Upper lobe of left lung (tissue), 4 donors: ENCODE results near the gene MAN1B1.

Source experiments
- CTCF ChIP-seq, 6 experiments: fragments of 450-650 bp in 4 of 6; fragments of 200-600 bp in 2 of 6; sonication (generic) in 2 of 6; IDR thresholded peaks; one replicate each; pipeline ENCODE4 v1.5.1; 2016 to 2019; ENCODE audit warnings: antibody characterized with exemption in 6 of 6
- EP300 ChIP-seq, 4 donors: sonication (generic); formaldehyde crosslinking; IDR thresholded peaks; one replicate each; pipeline ENCODE4 v1.5.1; 2017; ENCODE audit warnings: antibody characterized with exemption in 4 of 4, control low read depth in 2 of 4
- POLR2A ChIP-seq, 4 donors: fragments of 450-650 bp; IDR thresholded peaks; one replicate each; pipeline ENCODE4 v1.5.1; 2016 to 2017; ENCODE audit warnings: antibody characterized with exemption in 4 of 4, mild to moderate bottlenecking in 2 of 4
- POLR2AphosphoS5 ChIP-seq, 2 donors: sonication (generic); formaldehyde crosslinking; IDR thresholded peaks; one replicate each; pipeline ENCODE4 v1.5.1; 2017; ENCODE audit warnings: antibody characterized with exemption in 2 of 2

- TF ChIP-seq CTCF (IDR thresholded peaks at IDR 0.05): peak; percentile 96 to 99 (median 98)
- TF ChIP-seq EP300 (IDR thresholded peaks at IDR 0.05): no peak
- TF ChIP-seq POLR2A (IDR thresholded peaks at IDR 0.05): no peak
- no peak for TF ChIP-seq POLR2AphosphoS5 (IDR thresholded peaks at IDR 0.05)
Measured at GRCh38 chr9:137064027-137064879, 22.5 kb upstream of the MAN1B1 start.
